Neural cell (in vitro differentiated cells): Measurements from ENCODE around the gene CRYM.

Source experiments
- EP300 ChIP-seq: fragments of 450-650 bp; conservative IDR thresholded peaks from 2 replicates; pipeline ENCODE4 v1.6.1; 2014; ENCODE audit warnings: antibody characterized with exemption, mild to moderate bottlenecking, moderate library complexity; ENCODE audit not compliant: poor library complexity, severe bottlenecking
- EZH2 ChIP-seq: fragments of 200-600, 300-800 bp; shearing (Covaris generic), sonication (generic); IDR thresholded peaks from 2 replicates; pipeline ENCODE4 v1.6.1; 2014; ENCODE audit warnings: antibody characterized with exemption, low read length, borderline replicate concordance, mild to moderate bottlenecking; ENCODE audit not compliant: insufficient read depth, poor library complexity, severe bottlenecking
- MXI1 ChIP-seq: fragments of 450-650 bp; conservative IDR thresholded peaks from 2 replicates; pipeline ENCODE4 v1.6.1; 2014; ENCODE audit warnings: antibody characterized with exemption, mild to moderate bottlenecking; ENCODE audit not compliant: poor library complexity, severe bottlenecking
- POLR2AphosphoS5 ChIP-seq: IDR thresholded peaks from 2 replicates; pipeline ENCODE4 v1.6.1; 2012
- RAD21 ChIP-seq: fragments of 450-650 bp; conservative IDR thresholded peaks from 2 replicates; pipeline ENCODE4 v1.6.1; 2014; ENCODE audit warnings: antibody characterized with exemption, mild to moderate bottlenecking, moderate library complexity
- SMC3 ChIP-seq: fragments of 450-650 bp; conservative IDR thresholded peaks from 2 replicates; pipeline ENCODE4 v1.6.1; 2014; ENCODE audit warnings: antibody characterized with exemption, mild to moderate bottlenecking, moderate library complexity; ENCODE audit not compliant: poor library complexity
- TF ChIP-seq, protein P1 (sequence below): fragments of 450-650 bp; IDR thresholded peaks from 2 replicates; pipeline ENCODE4 v1.5.1; 2014; ENCODE audit warnings: antibody characterized with exemption, mild to moderate bottlenecking, moderate library complexity; ENCODE audit not compliant: poor library complexity, severe bottlenecking

DNA sequence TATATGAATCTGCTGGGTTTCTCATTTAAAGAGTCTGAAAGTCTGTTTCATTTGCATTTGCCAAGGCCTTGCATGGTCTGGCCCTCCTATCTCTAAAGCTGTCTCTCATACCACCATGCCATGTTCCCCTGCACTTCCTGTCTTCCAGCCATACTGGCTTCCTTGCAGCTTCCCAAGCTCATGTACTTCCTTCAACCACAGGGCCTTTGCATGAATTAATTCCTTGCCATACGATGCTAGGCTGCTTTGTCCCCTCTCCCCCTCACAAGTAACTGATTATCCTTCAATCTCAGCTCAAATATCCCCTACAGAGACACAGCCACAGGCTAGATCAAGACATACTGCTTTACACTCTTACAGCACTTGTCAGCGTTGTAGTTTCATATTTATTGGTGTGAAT, 5.8 kb downstream of the CRYM start:
- TF ChIP-seq EZH2 (no peak), SMC3 (no peak), RAD21 (no peak), MXI1 (no peak), POLR2AphosphoS5 (no peak), EP300 (no peak)
- TF ChIP-seq, protein P1, sequence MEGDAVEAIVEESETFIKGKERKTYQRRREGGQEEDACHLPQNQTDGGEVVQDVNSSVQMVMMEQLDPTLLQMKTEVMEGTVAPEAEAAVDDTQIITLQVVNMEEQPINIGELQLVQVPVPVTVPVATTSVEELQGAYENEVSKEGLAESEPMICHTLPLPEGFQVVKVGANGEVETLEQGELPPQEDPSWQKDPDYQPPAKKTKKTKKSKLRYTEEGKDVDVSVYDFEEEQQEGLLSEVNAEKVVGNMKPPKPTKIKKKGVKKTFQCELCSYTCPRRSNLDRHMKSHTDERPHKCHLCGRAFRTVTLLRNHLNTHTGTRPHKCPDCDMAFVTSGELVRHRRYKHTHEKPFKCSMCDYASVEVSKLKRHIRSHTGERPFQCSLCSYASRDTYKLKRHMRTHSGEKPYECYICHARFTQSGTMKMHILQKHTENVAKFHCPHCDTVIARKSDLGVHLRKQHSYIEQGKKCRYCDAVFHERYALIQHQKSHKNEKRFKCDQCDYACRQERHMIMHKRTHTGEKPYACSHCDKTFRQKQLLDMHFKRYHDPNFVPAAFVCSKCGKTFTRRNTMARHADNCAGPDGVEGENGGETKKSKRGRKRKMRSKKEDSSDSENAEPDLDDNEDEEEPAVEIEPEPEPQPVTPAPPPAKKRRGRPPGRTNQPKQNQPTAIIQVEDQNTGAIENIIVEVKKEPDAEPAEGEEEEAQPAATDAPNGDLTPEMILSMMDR, result no peak
